SIG-M5 treated with dmso at 0.1 percent for 504 hours (cell line): ENCODE measurements around the gene EPHA2.

Source experiments
- DNase-seq: peaks from one replicate; lab custom pipeline; 2025; ENCODE audit not compliant: unreplicated experiment; lab: John Stamatoyannopoulos, UW

EPHA2 gene

GRCh38 chr1:16151196-16151994 is 4.5 kb downstream of the EPHA2 start:
- DNase-seq = no peak

- DNase-seq = no peak
Measured at GRCh38 chr1:16150508-16150907, 5.4 kb downstream of the EPHA2 start.

GRCh38 chr1:16149702-16150488 is 6.0 kb downstream of the EPHA2 start:
- DNase-seq = no peak

GRCh38 chr1:16149146-16149545 is 6.7 kb downstream of the EPHA2 start:
- DNase-seq = no peak

- no peak for DNase-seq
Measured at GRCh38 chr1:16148329-16149092, 7.4 kb downstream of the EPHA2 start.

- no peak for DNase-seq
Measured at GRCh38 chr1:16147156-16147926, 8.5 kb downstream of the EPHA2 start.

- no peak for DNase-seq
Measured at GRCh38 chr1:16146279-16147155, 9.4 kb downstream of the EPHA2 start.

GRCh38 chr1:16145662-16146278 is 10.1 kb downstream of the EPHA2 start:
- no peak for DNase-seq

- DNase-seq = no peak
Measured at GRCh38 chr1:16145030-16145661, 10.7 kb downstream of the EPHA2 start.

GRCh38 chr1:16144325-16145029 is 11.4 kb downstream of the EPHA2 start:
- DNase-seq = no peak

GRCh38 chr1:16143566-16144324 is 12.1 kb downstream of the EPHA2 start:
- no peak for DNase-seq

- no peak for DNase-seq
Measured at GRCh38 chr1:16143005-16143565, 12.8 kb downstream of the EPHA2 start.

- DNase-seq = no peak
Measured at GRCh38 chr1:16142383-16142995, 13.4 kb downstream of the EPHA2 start.

GRCh38 chr1:16141573-16142336 is 14.1 kb downstream of the EPHA2 start:
- DNase-seq = no peak

GRCh38 chr1:16140068-16140596 is 15.7 kb downstream of the EPHA2 start:
- no peak for DNase-seq

GRCh38 chr1:16139473-16139962 is 16.4 kb downstream of the EPHA2 start:
- DNase-seq = no peak
